GM19351 (cell line): ENCODE measurements around the gene OXLD1.

Source experiments
- ATAC-seq: cut with Tn5 transposase; IDR thresholded peaks from one replicate; pipeline ENCODE4 v1.9.1; 2021; ENCODE audit warnings: mild to moderate bottlenecking, moderate library complexity; ENCODE audit not compliant: unreplicated experiment

OXLD1 gene

GRCh38 chr17:81666342-81667191, at the start of gene OXLD1, which contains the start of gene CCDC137:
OXLD1 (minus strand) TSS chr17:81666605; CDS start chr17:81666577, 28 bp downstream.
CCDC137 (plus strand) TSS chr17:81666737; CDS start chr17:81666767, 30 bp downstream.
- peak; percentile 88 for ATAC-seq

DNA sequence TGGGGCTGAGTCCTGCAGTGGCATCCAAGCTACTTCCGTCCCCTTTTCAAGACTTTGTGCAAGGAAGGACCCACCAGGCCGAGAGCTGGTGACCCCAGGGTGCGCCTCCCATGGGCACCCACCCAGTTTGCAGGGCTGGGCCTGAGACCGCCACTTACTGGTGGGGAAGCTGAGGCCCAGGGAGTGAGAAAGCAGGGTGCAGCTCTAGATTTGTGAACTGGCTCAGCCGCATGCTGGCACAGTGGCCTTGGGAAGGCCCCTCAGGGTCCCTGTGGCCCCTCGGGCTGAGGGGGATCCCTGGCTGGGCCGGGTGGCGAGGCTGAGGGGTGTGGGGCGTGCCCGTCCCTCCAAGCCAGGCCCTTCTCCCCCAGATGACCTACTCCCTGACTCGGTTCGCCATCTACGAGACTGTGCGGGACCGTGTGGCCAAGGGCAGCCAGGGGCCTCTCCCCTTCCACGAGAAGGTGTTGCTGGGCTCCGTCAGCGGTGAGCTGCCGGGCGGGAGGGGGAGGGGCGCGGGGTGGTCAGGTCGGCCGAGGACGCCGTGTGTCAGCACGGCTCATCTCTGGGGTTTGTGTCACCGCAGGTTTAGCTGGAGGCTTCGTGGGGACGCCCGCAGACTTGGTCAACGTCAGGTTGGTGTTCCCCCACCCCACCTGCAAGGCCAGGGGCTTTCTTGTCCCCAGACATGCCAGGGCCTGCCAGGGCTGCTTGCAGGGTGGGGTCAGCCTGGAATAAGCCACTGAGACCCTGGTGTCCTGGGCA, 48.9 kb upstream of the OXLD1 start:
- ATAC-seq = no peak

DNA sequence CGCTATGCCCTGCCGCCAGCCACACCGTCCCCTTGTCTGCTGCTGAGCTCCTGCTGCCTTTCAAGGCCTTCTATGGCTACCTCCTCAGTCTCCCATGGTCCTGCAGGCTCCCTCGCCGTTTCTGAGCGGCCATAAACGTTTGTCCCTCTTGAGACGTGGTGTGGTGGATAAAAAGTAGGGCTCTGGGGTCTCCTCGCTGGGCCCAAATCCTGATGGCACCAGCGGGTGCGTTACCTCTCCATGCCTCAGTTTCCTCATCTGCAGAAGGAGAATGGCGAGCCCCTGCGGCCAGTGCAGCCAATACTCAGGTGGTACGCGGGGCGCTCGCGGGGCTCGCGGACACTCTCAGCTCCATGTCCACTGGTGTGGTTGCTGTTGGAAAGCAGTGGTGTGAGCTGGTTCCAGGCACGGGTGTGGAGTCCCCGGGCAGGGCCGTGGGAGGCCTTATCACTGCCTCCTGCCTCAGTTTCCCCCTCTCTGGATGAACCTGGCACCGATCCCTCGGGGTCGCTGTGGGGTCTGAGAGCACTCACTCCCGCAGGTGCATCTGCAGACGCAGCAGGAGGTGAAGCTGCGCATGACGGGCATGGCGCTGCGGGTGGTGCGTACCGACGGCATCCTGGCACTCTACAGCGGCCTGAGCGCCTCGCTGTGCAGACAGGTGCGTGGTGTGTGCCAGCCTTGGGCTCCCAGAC, 48.2 kb upstream of the OXLD1 start:
- ATAC-seq = no peak

DNA sequence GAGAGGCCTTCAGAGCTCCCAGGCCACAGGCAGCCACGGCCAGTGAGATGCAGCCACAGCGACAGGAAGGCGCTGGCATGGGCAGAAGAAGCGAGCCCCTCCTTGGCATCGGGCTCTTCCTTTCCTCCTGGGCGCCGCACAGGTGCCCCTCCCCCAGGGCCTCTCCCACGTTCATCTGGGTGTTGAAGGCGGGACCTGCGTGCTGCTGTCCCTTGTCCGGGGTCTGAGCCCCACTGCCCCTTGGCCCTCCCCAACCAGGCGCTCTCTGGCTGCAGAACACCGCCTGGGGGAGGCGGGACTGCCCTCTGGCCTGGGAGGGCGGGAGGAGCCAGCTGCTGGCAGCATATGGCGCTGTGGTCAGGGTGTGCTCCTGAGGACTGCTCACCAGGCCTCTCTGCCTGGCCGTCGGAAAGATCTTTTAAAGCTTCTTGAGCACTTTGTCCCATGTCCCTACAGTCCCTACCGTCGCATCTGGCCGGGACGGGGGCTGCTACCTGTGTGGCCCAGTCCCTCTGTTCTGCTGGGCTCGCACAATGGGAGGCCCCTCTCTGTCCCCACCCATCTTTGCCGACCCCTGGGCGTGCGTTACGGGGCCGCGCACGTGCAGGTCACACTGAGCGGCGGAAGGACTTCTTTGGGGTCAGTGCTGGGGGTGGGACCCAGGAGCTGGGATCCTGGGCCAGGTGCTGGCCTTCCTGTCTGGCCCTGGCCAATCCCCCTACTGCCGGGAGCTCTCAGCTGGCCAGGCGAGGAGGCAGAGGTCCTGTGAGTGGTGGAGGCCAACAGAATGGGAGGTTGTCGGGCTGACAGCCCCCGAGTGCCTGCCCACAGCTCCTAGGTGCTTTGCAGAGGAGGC, 47.4 kb upstream of the OXLD1 start:
- ATAC-seq = no peak

DNA sequence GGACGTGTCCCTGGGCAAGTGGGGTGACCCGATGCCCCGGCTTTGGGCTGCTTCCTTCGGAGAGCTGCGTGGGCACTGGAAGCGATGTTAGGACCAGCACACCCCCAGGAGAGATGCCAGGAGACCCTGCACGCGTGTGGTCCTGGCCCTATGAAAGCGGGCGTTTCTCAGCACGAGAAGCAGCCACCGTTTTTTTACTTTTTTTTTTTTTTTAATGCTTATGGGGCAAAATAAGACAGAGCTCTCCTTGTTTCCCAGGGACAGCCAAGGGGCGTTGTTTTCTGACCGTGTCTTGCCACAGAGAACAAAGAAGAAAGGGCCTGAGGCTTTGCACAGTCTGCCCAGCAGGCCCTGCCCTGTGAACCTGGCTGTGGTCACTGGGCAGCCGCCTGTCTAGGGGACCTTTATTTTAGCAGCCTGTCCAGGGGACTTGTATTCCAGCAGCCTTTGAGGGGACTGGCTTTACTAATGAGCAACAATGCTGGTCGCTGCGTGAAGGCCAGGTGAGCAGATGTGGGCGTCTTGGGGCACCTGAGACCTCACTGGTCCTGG, 46.7 kb upstream of the OXLD1 start:
- ATAC-seq = no peak

- peak; percentile 12 for ATAC-seq
Observed at GRCh38 chr17:81712468-81713003, 46.1 kb upstream of the OXLD1 start.

GRCh38 chr17:81711814-81712467, 45.5 kb upstream of the OXLD1 start, which contains the start of gene SLC25A10:
SLC25A10 (plus strand) TSS chr17:81712284; CDS start chr17:81712427, 143 bp downstream.
- peak; percentile 66 for ATAC-seq

- no peak for ATAC-seq
Observed at GRCh38 chr17:81710514-81711308, 44.3 kb upstream of the OXLD1 start.

DNA sequence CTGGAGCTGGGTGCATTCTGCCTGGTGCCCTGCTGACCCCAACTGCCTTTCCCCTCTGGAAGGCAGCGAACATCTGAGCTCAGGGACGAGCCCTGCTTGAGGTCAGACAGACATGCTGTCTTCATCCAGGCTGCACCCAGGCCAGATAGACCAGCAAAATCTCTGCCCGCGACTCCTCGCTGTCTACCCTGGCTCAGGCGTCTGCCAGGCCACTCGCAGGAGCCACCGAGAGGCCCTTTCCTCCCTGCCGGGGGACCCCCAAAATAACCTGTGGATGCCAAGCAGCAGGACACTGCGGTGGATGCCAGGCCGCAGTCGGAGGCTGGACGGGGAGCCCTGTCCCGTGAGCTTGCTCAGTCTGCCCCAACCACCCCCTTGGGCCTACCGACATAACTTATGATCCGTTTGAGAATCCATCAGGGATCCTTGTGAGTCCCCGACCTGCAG, 42.4 kb upstream of the OXLD1 start:
- ATAC-seq = no peak

DNA sequence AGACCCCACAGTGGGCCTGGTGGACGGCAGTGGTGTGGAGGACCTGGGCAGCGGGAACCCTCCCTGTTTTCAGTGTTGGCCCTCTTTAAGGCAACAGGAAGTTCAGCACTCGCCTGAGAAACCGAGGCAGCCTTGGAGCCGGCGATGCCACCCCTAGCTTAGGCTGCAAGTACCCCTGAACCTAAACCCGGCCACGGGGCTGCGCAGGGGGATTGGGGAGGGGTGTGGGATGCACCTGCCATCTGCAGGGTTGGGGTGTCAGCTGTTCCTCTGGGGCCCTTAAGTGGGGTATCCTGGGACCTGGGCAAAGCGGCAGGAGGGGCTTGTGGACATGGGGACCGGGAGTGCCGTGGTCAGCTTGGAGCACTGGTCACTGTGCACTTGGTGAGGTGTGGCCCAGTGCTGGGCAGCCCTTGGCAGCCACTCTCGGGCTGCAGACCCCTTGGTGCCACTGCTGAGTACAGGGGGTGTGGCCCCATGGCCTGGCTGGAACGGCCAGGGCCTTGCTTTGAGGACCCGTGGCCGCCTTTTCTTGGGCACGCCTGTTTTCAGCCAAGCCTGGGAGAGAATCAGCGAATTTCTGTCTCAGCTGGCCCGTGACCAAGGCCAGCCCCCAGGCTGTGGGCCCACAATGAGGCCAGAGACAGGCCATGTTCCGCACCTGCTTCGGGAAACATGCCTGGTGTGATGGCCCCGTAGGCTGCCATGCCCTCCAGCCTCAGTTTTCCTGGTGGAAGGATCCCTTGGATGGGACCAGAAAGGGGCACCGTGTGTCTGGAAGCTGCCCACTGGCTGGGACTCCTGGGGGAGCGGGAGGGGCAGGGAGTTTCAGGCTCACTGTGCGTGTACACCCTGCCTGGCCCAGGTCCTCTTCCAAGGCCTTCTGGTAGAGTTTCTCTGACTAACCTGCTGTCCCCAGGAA, 41.6 kb upstream of the OXLD1 start:
- ATAC-seq = no peak

DNA sequence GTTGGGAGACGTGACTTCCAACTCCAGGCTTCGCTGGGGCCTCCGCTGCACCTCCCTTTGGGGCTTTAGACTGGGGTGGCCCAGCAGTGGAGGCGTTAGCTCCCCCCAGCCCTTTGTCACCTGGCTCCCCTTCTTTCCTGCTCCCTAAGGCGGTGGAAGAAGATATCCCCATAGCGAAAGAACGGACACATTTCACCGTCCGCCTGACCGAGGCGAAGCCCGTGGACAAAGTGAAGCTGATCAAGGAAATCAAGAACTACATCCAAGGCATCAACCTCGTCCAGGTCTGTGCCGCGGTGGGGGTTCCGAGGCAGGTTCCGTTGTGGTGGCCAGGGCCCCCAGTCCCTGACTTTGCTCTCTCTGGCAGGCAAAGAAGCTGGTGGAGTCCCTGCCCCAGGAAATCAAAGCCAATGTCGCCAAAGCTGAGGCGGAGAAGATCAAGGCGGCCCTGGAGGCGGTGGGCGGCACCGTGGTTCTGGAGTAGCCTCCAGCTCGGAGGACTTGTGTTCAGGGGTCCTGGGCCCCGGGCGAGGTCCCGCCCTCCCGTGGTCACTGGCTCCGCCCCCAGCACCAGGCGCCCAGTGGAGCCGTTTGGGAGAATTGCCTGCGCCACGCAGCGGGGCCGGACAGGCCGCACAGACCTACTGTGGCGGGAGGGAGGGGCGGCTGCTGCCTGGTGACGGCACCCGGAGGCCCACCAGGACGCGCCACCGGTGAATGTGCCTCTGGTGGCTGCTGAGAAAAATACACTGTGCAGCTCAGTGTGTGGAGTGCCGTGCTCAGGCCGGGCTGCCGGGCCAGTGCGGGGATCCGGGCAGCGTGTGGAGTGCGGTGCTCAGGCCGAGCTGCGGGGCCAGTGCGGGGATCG, 40.6 kb upstream of the OXLD1 start:
- no peak for ATAC-seq

DNA sequence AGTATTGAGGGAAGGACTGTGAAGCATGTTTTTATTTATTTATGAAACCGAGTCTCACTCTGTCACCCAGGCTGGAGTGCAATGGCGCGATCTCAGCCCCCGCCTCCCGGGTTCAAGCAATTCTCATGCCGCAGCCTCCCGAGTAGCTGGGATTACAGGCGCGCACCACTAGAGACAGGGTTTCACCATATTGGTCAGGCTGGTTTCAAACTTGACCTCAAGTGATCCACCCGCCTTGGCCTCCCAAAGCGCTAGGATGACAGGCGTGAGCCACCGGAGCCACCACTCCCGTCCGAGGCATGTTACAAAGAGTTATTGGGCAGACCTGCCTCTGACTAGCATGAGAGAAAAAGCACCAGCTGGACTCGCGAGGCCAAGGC, 39.8 kb upstream of the OXLD1 start:
- ATAC-seq = no peak

DNA sequence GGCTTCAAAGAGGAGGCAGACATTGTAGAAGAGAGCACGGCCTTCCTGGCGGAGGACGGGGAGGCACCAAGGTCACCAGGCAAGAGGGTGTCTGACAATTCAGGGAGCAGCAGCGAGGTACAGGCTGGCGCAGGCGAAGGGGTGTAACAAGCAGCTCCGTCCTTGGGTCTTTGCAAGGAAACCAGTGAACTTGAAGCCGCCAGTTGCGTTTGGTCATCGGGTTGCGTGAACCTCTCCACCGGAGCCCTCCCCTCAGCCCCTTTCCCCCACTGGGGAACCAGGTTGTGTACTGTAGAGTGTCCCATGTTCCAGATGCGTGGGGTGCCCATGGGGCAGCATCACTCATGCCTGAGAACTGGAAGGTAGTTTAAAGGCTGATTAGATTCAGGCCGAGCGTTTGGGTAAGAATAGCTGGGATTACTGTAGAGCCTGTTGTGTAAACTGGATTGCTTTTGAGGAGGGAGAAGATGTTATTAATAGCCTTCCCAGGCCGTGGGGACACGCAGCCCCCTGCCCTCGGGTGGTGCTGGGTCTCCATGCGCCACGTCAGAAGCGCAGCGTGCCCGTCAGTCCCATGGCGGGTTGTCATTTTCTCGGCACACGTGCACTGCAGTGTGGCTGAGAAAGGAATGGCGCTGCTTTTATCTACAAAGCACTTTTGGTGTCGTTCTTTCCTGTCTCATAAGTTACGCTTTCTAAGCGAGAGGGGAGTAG, 39.3 kb upstream of the OXLD1 start:
- ATAC-seq = no peak

DNA sequence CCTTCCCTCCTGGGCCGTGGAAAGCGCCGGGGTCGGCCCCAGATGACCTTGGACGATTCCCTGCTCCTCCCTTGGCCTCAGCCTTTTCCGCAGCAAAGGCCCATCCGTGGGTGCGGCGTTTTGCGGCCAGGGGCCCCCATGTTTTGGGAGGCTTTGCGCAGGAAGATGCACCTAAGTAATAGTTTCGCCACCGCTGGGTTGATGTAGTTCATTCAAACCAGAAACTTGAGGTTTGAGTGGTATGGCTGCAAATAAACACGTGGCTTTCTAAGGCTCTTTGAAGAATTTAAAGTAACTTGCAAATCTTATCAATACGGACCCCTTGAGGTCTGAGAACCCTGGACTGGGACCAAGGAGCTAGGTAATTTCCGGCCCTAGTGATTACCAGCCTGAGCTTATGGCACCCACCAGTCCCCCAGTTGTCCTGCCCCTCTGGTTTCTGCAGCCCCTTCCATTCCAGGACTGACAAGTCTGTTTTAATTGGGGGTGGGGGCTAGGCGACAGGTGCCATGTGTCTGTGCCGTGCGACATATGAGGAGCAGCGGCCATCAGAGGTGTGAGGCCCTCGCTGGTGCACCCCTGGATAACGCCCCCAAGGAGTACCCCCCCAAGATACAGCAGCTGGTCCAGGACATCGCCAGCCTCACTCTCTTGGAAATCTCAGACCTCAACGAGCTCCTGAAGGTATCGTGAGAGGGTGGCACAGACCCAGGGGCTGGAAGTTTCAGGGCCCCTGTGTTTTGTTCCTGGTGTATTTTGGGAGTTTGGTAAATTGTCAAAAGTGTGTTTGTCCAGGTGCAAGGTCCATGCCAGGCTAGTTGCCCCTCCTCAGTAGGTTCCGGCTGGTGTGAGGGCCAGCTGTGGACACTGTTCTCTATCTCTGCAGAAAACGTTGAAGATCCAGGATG, 37.6 kb upstream of the OXLD1 start:
- ATAC-seq = no peak
